NOMO-1 treated with dmso at 0.1 percent for 144 hours (cell line): ENCODE measurements around the gene IL1RAPL1.

Experiments used
- DNase-seq: peaks from one replicate; lab custom pipeline; 2025; ENCODE audit not compliant: unreplicated experiment; lab: John Stamatoyannopoulos, UW

IL1RAPL1 gene

DNA sequence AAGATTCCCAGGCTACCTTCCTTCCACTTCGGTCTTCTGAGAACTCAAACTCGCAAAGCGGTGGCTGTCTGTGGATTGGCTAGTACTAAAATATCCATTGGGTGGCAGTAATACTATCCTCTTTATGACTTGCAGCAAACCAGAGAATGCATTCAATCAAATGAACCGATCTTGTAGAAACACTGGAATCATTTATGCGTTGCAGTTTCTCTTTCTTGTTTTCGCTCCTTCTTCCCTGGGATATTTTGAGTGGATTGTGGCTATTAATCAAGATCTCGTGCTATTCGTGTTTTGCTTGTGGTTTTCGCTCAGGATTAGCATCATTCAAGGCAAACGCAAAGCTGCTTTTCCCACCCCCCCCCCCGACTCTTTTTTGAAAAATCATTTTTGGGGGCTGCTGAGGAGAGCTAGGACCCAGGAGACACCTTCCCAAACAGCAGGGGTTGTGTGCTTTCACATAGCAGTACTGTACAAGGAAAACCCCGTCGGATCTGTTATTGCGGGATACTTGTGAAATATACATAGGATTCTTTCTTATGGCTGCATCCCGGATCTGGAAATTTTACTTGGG, at the start of gene IL1RAPL1:
Gene IL1RAPL1 (plus strand): TSS at position 466 of the 571 bp plus-strand sequence.
- DNase-seq: no peak

DNA sequence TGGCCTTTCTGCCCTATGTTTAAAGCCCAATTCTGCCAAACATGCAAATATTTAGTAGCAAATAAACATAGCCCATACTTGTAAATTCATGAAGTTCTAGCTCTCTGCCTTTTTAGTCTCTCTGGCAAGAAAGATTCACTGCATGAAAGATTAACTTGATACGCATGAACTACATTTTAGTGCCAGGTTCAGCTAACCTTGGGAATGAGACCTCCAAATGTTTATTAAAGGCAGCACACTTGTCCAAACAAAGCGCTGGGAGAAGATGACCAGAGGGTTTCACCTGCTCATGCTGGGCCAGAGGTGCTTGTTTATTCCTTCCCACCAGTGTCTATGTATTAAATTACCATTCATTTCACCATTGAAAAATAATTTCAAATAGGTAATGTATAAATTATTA, 44.5 kb upstream of the IL1RAPL1 start:
- DNase-seq: no peak

GRCh38 chrX:28549838-28550237, 37.4 kb upstream of the IL1RAPL1 start:
- no peak for DNase-seq

DNA sequence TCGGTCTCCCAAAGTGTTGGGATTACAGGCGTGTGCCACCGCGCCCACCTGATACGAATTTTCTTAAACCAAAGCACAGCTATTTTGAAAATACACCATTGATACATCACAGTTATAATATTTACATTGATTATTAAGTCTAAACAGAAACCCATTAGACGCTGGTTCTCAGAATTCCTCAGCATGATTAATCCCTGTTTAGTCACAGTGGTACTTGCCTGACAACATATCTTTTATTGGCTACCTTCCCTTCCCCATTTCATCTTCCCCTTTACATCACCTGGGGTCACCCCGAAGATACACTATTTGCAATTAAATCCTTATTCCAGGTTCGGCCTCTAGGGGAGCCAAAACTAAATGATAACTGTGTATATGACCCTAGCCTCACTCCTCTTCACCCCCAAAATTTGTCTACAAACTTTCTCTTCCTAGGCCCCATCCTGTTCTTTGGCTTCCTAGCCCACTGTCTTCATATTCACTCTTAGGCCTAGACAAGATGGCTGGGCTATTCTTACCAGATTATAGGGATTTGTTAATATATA, 36.8 kb upstream of the IL1RAPL1 start:
- DNase-seq: no peak

GRCh38 chrX:28552322-28552721, 34.9 kb upstream of the IL1RAPL1 start:
- DNase-seq: no peak

- DNase-seq: no peak
Measured at GRCh38 chrX:28552882-28553829, 34.1 kb upstream of the IL1RAPL1 start.

DNA sequence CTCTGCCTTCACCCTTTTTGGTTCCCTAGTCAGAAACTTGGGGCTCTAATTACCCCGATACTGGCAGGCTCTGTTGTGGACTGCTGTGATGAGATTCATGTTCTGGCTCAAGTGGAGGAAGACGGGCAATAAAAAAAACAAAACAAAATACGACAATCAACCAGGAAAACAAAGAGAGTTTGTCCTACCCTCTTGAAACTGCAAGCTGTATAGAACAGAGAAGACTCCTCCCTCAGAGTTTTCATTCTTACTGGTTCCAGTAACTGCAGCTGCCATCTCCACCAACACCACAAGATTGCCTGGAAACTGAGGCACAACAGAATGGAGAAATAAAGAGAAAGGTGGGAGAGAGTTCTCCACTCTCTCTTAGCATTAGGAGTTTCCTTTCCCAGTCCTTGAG, 11.1 kb upstream of the IL1RAPL1 start:
- DNase-seq: no peak

GRCh38 chrX:28581522-28581921, 5.7 kb upstream of the IL1RAPL1 start:
- no peak for DNase-seq

- no peak for DNase-seq
Measured at GRCh38 chrX:28582511-28582910, 4.7 kb upstream of the IL1RAPL1 start.

DNA sequence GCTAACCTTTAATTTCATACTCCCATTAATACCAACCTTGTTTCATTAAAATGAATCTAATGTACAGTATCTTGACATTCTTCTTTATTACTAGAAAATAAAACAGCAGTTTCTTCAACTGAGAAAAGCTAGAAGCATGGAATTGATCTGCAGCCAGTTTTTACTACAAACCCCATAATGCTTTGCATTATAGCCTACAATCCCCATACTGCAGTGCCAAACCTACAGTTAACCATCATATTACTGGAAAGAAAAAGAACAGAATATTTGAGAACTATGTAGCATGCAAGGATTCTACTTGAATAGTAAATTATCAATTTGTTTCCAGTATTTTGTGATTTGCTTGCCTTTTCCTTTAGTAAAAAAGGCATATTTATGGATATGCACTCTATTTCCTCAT, 3.2 kb upstream of the IL1RAPL1 start:
- no peak for DNase-seq

DNA sequence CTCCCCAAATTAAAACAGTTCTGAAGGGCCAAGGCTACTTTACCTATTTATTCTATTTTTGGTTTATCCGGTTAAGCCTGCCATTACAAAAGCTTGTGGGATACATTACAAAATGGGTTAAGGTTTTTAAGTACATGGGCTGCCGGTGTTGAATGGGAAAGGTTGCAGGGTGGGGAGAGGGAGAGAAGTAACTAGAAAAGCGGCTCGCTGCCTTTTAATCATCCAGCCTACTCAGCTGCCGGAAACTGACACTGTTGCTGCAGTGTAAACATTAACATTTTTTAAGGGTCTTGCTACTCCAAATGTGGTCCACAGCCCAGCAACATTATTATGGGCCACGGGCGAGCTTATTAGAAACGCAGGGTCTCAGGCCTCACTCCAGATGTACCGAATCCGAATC, 1.5 kb upstream of the IL1RAPL1 start:
- DNase-seq: no peak

DNA sequence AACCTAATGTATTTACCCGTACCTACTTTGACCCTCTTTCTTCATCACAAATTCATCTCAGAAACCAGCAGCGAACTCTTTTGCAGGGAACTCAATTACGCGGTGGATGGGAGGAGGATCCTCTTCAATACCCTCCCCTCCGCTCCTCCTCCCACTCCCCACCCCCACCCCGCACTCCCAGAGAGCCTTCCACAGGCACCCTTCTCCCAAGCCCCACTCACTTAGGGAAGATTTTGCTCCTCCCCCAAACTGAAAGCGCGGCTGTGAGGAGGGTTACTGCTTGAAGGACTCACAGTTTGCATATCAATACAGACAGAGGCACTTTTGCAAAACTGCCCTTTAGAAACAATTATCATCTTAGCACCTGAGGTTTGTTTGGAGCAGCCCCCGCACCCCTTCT, 960 bp upstream of the IL1RAPL1 start:
- DNase-seq: no peak

DNA sequence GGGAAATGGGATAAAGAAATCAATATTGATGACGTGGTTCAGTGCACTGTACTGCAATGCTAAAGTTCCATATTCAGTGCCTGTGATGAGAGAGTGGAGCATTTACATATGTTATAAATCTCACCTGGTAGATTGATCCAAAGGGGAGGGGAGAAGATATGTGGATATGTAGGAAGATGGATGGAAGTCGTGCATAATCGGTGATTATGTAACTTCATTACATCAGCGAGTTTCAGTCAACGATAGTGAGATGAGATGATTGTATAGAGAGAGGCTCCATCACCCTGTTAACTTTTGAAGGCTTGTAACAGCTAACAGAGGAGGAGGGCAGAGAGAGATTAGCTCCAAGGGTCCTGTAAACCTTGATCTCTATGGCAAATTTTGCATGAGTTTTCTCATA, 1.8 kb downstream of the IL1RAPL1 start:
- no peak for DNase-seq

- DNase-seq: no peak
Measured at GRCh38 chrX:28590396-28590795, 3.1 kb downstream of the IL1RAPL1 start.

DNA sequence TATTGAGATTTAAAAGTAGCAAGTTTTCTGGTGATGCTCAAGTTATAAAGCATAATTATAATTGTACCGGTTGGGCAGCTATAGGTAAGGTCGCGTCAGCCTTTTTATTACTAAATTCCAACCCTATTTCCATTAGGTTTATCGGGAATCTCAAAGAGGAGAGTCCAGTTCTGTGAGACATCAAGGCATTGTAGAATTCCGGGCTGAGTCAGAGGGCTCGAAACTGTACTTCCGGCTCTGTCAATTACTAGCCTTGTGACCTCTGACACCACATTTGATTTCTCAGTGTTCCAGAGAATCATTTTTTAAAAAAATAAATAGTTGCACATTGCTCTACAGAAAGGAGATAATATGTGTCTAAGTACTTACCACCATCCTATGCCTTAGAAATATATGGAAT, 4.3 kb downstream of the IL1RAPL1 start:
- DNase-seq: no peak

GRCh38 chrX:28595346-28595745, 8.1 kb downstream of the IL1RAPL1 start:
- DNase-seq: no peak

DNA sequence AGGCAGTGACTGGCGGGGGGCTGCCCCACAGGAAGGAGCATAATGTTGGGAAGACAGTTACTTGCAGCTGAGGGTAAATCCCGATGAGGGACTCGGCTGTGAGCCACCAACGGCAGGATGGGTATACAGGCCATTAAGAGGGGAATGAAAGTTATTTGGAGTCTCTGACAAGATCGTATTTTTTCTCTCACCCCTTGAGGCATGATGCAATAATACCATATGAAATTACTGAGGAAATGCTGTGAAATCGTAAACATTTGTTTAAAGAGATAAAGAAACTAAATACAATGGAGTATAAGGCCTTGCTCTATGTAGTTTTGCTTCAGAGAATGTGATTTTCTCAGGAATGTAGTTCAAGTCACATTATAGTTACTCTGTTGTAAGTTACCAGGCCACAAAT, 12.7 kb downstream of the IL1RAPL1 start:
- DNase-seq: no peak

DNA sequence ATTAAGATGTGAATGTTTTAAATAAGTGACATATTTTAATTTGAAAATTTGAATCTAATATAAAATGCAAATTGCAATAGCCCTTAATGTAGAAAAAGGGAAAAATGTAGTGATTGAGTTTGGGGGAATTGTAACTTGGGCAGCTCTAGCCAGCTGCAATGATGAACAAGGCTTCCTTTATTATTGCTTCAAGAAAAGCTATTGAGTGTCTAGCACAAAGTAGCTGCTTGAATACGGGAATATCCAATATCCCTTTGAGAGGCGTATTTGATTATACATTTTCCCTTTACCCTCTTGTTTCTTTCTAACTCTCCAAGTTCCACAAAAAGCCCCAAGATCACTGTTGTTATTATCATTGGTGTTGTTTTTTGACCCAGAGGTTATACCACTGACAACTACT, 21.8 kb downstream of the IL1RAPL1 start:
- DNase-seq: no peak

- no peak for DNase-seq
Measured at GRCh38 chrX:28609917-28610613, 22.8 kb downstream of the IL1RAPL1 start.

DNA sequence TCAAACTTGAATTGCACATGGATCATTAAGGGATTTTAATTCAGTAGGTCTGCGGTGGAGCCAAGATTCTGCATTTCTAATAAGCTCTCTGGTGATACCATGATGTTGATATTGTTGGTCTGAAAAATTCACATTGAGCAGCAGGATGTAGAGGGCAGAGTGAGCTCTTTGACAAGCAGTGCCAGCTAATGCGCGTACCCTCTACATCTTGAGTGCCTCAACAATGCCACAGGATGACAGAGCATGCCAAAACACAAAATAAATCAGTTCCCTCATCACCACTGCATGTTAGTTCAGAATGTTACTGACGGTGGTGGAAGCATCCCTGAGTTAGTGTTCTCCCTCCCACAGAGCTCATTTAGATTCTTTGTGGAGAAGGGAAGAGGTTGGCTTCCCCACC, 23.5 kb downstream of the IL1RAPL1 start:
- DNase-seq: no peak

DNA sequence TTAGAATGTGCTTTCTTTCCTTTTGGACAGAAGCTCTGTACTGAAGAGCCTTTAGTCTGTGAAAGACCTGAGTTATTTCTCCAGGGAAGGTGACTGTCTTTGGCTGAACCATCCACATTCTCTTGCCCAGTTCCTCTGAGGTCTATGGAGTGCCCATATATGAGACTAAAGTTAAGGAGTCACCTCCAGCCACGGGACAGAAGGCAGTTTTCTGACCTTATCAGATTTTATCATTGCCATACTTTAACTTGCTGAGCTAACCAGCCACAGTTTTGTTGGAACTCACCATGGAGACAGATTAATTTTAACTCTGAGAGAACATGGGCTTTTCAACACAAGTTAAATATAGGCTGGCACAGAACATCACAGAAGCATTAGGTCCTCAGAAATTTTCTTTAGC, 26.3 kb downstream of the IL1RAPL1 start:
- no peak for DNase-seq

- no peak for DNase-seq
Measured at GRCh38 chrX:28625223-28625622, 38.0 kb downstream of the IL1RAPL1 start.
